ENCODE data around the gene CACHD1. TPM values are rescaled to one million over a fixed set of nuclear protein-coding genes. Genes with fewer than 3 reads are reported as not detected.

The CACHD1 gene
- total RNA-seq, 1 donor from 2014 or later = 4.3 TPM

DNA sequence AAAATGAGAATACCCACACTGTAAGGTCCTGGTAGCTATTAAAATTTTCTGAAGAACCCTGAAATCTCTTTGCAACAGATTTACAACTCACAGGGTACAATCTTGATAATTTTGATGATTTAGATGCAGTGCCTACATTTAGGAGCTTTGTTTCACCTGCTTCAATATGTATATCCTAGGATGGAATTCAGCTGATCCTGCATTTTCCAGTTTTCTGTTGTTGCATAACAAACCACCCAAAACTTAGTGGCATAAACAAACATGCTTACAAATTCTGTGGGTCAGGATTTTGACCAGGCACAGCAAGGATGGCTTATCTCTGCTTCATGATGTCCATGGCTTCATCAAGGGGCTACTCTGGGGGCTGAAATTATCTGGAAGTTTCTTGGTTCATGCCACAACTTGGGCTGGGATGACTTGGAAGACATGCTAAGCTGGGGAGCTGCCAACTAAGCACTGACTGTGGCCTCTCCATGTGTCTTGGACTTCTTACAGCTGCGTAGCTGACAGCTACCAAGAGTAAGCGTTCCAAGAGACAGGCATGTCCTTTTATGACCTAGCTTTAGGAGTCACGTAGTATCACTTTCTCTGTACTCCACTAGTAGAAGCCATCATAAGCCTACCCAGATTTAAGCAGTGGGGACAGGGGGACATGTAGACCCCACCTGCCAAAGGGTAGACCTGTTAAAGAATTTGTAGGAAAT lies 108.5 kb downstream of the CACHD1 start:
- DNase-seq (ENCODE audit: low spot score in 2 of 2) = no peak
- H3K27ac ChIP-seq = no peak overlapping the region
- H3K9me3 ChIP-seq = no peaks in the 10 kb centered on the region
- no peaks in the 10 kb centered on the region for H3K27me3 ChIP-seq
- TF ChIP-seq CTCF (IDR thresholded peaks at IDR 0.05) = no peak
- no peaks in the 10 kb centered on the region for H3K36me3 ChIP-seq
- no peak overlapping the region for H3K4me3 ChIP-seq
- intact Hi-C loops (cut with DNase I) = no loop called here
- H3K4me1 ChIP-seq = no peaks in the 10 kb centered on the region

- H3K4me1 ChIP-seq = no peaks in the 10 kb centered on the region
- no peaks in the 10 kb centered on the region for H3K36me3 ChIP-seq
- H3K4me3 ChIP-seq = no peak overlapping the region
- H3K27ac ChIP-seq = no peak overlapping the region
- intact Hi-C loops (cut with DNase I) = no loop called here
- no peaks in the 10 kb centered on the region for H3K27me3 ChIP-seq
- H3K9me3 ChIP-seq = no peaks in the 10 kb centered on the region
- TF ChIP-seq CTCF (IDR thresholded peaks at IDR 0.05) = no peak
- DNase-seq (ENCODE audit: low spot score in 2 of 2) = no peak
These were observed 109.8 kb downstream of the CACHD1 start for GRCh38 chr1:64579767-64580166.

GRCh38 chr1:64581135-64581842 lies 111.4 kb downstream of the CACHD1 start:
- H3K27me3 ChIP-seq = no peaks in the 10 kb centered on the region
- no peak for TF ChIP-seq CTCF (IDR thresholded peaks at IDR 0.05)
- no peaks in the 10 kb centered on the region for H3K4me1 ChIP-seq
- H3K4me3 ChIP-seq = no peak overlapping the region
- H3K36me3 ChIP-seq = no peaks in the 10 kb centered on the region
- intact Hi-C loops (cut with DNase I) = no loop called here
- no peak overlapping the region for H3K27ac ChIP-seq
- DNase-seq (ENCODE audit: low spot score in 2 of 2) = no peak
- H3K9me3 ChIP-seq = no peaks in the 10 kb centered on the region

GRCh38 chr1:64581843-64582185 lies 111.9 kb downstream of the CACHD1 start:
- Histone ChIP-seq H3K27me3 (no peaks in the 10 kb centered on the region), H3K36me3 (no peaks in the 10 kb centered on the region), H3K4me1 (no peaks in the 10 kb centered on the region), H3K9me3 (no peaks in the 10 kb centered on the region), H3K27ac (no peak overlapping the region), H3K4me3 (no peak overlapping the region)
- intact Hi-C loops (cut with DNase I) = no loop called here
- no peak for DNase-seq (ENCODE audit: low spot score in 2 of 2)
- no peak for TF ChIP-seq CTCF (IDR thresholded peaks at IDR 0.05)

GRCh38 chr1:64584479-64584878 lies 114.5 kb downstream of the CACHD1 start:
- intact Hi-C loops (cut with DNase I) = no loop called here
- TF ChIP-seq CTCF (IDR thresholded peaks at IDR 0.05) = no peak
- no peak overlapping the region for H3K27ac ChIP-seq
- H3K9me3 ChIP-seq = no peaks in the 10 kb centered on the region
- no peaks in the 10 kb centered on the region for H3K36me3 ChIP-seq
- no peaks in the 10 kb centered on the region for H3K27me3 ChIP-seq
- no peaks in the 10 kb centered on the region for H3K4me1 ChIP-seq
- no peak overlapping the region for H3K4me3 ChIP-seq
- DNase-seq (ENCODE audit: low spot score in 2 of 2) = no peak

Measured in ascending aorta (tissue), 2 donors.